ENCODE data around the gene NIPA2.
"Not testable (repeated sequence)": the region's sequence is repeated elsewhere in the genome, so short reads cannot be mapped to it uniquely, and the experiment has no call there.

The NIPA2 gene

DNA sequence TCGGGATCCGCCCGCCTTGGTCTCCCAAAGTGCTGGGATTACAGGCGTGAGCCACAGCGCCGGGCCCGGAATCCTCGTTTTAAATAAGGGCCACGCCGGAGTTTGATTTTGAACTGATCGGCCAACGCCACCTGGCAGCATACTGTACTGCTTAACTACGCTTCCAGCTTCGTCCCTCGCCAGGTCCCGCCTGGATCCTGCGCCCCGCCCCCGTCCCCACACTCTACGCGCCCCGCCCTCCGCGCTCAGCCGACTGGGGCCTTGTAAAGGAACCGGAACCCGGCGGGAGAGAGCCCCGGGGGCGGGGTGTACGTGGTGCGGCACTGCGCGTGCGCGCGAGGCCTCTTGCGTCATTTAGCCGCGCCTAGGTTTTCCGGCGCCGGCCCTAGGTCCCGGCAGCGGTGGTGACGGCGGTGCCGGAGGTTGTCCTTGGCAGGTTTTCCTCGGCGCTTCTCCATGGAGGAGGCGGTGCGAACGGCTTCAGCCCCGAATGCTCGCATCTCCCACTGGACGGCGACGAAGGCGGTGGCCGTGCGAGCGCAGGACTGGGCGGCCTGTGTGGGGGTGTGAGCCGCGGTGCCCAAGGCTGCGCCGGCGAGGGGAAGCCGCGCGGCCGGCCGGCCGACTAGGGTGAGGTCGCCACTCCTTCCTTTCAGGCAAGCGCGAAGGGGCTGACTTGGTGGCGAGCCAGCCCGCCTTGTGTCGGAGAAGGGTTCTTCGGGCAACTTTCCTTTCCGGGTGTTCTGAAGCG lies at the start of gene NIPA2:
Gene NIPA2, plus strand, starts transcription at position 375 of the 751 bp plus-strand sequence. CDS start 13,066 bp downstream, outside the sequence.
- peak; percentile 91 to 95 for DNase-seq

DNA sequence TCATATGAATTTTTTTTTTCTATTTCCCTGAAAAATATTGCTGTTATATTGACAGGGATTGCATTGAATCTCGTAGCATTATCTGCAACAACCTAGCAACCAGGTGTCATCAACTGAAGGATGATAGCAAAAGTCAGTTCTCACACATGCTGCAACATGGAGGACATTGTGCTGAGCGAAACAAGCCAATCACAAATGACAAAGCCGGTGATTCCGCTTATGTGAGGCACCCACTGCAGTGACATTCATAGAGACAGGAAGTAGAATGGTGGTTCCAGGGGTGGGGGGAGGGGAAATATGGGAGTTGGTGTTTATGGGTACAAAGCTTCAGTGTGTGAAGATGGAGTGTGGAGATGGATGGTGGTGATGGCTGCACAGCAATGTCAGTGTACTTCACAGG lies 44.4 kb upstream of the NIPA2 start:
- no peak for DNase-seq

DNA sequence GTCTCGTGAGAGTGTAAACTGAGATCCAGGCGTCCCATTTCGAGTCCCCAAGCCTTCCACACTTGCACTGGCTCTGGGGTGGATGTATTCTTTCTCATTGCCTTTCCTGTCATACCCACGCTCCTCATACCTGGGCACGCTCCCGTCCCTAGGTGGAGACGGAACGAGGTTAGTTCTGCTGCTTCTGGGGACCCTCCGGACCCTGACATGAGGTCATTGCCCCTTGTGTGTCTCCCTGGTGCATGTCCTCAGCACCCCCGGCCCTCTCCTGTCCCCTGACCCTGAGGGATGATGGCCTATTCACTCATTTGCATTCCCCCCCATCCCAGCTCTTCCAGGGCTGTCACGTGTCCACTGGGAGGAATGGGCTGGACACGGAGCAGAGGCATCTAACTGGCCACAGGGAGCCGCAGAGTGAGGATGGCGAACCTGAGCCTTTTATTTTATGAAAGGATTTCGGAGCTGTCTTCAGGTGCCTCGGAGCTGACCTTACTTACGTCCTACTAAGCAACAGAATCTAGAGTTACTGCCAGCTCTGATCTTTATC lies 43.8 kb upstream of the NIPA2 start:
- DNase-seq: no peak

DNA sequence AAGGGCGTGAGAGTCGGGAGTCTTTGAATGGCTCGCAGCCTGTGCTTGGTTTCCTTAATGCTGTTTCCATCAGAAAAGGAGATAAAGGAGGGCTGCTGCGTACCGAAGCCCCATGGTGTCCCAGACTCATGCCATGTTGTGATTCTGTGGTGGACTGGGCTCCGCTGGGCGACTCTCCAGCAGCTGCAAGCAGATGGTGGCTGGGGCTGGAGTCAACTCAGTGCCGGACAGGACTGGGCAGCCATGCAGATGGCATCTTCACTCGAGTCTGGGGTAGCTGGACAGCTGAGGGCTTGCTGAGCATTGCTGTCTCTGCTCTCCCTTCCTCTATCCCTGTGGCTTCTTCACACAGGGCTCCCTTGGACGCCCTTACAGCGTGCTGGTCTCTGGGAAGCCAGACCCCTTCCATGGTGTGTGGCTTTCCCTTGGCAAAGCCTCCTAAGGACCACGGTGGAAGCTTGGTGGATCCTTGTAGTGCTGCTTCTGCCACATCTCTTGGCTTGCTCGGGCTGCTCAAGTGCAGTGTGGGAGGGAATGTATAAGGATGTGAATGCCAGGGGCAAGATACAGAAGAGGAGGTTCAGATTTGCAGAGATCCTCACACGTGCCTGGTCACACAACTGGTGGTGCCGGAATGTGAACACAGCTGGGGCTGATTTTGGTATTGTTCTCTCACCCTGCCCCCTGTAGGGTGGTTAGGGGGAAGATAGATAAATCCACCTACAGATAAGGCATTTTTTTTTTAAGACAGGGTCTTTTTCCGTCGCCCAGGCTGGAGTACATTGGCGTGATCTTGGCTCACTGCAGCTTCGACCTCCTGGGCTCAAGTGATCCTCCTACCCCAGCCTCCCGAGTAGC lies 43.0 kb upstream of the NIPA2 start:
- DNase-seq: no peak

DNA sequence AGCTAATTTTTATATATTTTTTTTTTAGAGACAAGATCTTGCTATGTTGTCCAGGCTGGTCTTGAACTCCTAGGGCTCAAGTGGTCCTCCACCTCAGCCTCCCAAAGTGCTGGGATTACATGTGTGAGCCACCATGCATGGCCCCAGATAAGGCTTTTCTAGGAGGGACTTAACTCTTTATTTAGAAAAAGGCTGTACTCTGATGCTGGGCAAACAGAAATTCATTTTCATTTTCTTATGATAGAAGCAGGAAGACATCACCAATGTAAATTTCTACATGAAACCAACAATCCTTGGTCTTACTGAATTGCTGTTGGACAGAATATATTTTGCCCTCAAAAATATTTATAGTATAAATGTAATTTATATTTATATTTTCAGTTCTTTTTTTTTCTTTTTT lies 42.4 kb upstream of the NIPA2 start:
- no peak for DNase-seq

DNA sequence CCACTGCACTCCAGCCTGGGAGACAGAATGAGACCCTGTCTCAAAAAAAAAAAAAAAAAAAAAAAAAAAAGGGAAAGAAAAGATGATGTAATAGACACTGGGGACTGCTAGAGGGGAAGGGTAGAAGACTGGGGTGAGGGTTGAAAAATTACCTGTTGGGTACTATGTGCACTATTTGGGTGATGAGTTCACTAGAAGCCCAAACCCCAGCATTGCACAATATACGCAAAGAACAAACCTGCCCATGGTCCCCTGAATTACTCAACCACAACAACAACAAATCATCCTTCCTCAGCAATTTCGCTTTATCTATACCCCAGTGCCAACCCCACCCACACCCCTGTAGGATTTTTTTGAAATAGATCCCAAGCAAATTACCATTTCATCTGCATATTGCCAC lies 38.6 kb upstream of the NIPA2 start:
- DNase-seq: no peak

DNA sequence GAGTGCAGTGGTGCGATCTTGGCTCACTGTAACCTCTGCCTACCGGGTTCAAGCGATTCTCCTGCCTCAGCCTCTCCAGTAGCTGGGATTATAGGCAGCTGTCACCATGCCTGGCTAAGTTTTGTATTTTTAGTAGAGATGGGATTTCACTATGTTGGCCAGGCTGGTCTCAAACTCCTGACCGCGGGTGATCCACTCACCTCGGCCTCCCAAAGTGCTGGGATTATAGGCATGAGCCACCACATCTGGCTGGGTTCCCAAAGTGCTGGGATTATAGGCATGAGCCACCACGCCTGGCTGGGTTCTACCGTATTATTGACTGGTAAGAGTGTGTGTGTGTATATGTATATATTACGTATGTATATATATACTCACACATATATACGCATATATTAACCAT lies 35.5 kb upstream of the NIPA2 start:
- DNase-seq: not testable (repeated sequence)

DNA sequence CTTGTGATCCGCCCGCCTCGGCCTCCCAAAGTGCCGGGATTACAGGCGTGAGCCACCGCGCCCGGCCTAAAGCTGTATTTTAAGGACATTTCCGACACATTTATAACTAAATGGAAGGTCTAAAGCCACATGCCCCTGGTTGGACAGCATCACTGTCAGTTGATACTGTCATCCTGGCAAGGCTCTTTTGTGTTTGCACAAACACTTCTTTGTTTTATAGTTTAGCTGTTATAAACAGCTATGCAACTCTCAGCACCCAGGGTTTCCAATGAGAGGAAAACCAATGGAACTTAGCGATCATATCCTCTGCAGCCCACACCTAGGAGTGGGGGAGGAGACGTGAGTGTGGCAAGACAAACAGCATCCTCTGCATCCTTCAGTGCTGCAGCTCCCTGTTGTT lies 32.3 kb upstream of the NIPA2 start:
- DNase-seq: no peak

DNA sequence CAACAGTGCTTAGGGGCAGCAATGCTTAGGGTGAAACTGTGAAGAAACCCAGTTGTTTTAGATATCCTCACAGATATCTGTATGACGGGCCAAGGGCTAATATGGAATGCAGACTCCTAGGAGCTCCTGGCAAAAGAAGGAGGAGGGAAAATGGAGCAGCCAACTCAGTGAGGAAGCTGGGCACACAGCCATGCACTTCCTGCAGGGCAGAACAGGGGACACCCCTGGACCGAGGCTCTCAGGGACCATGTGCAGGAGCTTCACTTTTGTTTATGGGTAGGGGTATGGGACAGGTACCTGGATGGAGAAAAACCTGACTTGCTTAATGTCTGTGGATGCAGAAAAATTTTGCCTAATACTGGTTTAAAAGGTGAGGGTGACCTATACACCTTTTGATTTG lies 31.8 kb upstream of the NIPA2 start:
- no peak for DNase-seq

DNA sequence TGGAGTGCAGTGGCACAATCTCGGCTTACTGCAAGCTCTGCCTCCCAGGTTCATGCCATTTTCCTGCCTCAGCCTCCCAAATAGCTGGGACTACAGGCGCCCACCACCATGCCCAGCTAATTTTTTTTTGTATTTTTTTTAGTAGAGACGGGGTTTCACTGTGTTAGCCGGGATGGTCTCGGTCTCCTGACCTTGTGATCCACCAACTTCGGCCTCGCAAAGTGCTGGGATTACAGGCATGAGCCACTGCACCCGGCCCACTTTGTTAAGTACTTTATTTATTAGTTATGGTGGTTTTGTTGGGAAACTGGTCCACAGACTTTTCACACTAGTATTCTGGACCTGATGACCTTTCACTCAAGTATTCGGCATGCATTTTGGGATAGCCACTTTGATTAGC lies 30.6 kb upstream of the NIPA2 start:
- not testable (repeated sequence) for DNase-seq

DNA sequence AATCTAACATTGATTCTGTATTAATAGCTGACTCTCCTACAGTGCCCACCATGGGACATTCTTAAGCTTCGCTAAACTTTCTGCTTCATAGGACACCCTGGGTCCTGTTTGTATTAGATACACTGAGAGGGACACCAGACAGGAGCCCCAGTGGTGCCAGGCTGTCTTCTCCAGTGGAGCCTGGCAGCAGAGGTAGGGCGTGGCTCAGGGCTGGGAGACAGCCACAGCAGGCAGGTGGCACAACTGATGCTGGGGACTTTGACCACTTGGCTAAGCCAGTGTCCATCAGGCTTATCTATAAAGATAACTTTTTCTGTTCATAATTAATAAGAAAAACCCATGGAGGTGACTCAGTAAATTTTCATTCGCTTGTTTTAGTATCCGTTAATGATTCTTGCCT lies 30.2 kb upstream of the NIPA2 start:
- no peak for DNase-seq

DNA sequence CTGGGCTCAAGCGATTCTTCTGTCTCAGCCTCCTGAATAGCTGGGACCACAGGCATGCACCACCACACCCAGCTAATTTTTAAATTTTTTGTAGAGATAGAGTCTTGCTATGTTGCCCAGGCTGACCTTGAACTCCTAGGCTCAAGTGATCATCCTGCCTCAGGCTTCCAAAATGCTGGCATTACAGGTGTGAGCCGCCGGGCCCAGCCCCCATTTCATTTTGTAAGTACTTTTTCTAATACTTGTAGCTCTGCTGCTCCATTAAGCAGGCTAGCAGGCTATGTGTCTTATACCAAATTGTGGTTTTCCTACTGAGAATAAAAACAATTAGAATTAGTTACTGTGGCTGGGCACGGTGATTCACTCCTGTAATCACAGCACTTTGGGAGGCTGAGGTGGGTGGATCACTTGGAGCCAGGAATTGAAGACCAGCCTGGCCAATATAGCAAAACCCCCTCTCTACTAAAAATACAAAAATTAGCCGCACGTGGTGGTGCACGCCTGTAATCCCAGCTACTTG lies 29.6 kb upstream of the NIPA2 start:
- DNase-seq: no peak

DNA sequence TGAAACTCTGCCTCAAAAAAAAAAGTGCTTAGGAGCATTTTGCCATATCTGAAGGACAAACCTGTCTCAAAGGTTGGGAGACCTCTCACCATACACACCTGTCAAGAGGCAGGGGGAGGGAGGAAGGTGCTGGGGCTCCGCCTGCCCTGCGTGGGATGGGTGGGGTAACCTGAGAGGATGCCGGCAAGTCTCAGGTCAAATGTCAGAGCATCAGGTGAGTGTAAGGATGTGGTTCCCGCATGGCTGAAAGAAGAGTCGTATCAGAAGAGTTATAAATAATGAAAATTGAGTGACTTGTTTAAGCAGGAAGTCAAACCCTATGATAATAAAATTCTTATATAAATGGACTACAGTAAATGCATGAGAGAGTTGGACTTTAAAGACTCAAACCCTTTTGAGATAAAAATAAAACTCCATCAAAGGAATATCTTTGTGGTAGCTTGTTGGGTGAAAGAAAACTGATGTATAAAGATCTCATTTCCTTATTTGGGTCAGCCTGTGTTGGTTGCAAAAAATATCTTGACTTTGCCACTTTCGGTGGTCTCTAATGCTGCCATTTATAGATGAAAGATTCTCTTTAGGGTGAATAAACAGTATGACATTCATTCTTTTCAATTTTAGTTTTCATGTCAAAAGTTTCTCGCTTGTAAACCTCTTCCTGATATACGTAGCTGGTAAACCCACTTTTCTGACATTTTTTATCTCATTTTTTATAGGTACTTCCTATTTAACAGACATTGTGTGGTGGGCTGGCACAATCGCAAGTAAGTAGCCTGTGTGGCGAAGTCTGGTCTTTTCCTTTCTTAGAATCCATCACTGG lies 28.2 kb upstream of the NIPA2 start:
- no peak for DNase-seq

DNA sequence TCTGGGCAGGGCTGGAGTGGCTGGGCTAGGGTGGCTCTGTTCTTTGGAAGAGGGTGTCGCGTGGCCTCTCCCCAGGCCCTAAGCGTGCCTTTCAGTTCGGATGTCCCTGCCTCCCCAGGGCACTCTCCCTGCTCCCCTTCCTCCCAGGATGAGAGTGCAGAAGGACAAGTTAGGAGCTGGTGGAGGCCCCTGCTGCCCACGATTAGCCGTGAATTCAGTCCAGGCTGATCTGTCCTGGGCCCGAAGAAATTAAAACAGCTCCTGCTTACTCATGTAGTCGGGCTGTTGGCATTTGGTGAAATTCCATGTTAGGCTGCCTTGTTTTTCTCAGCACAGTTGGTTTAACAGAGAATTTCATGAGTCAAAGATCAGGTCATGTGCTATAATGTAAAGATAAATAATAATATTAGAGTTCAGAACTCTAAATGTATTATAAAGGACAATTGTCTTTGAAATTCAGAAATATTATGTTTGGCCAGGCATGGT lies 27.6 kb upstream of the NIPA2 start:
- no peak for DNase-seq

DNA sequence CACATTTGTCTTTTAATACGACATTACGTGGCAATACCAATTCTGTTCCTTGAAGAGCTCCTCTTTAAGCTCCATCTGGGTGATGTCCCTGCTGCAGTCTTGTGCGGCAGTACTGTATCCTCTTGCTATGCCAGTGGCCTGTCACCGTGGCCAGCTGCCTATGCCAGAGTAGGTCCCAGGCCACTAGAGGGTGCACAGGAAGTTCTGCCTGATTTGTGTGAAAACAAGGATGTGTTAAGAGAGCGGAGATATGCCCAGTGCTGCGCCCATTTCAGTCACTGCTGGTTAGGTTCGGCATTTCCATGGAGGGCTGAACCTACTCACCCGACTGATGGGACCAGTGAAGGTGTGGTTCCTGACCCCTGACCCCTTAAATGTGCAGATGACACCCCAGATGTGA lies 26.8 kb upstream of the NIPA2 start:
- DNase-seq: no peak

DNA sequence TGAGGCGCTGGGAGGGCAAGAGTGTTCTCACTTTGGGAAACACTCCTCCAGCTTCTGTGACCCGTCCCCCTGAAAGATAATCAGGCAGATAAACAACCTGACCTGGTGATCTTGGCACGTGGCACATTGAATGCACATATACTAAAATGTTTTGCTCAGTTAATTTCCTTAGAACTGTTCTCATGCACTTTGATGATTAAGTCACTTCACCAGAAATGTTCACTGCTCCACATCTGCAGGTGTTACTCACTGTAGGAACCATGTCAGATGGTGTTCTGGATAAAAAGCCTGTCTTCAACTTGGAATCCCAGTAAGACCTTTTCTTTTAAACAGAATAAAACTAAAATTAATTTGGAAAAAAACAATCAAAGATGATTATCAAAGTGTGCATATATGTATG lies 24.6 kb upstream of the NIPA2 start:
- no peak for DNase-seq

DNA sequence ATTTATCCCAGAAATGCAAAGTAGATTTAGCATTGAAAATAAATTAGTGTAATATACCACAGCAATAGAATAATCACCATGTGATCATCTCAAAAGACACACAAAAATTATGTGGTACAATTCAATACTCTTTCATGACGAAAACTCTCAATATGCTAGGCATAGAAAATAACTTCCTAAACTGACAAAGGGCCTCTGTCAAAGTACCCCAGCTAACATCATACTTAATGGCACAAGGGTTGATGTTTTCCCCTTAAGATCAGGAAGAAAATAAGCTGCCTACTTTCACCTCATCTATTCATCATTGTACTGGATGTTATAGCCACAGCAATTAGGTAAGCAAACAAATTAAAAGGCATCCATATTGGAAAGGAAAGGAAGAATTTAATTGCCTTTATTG lies 22.7 kb upstream of the NIPA2 start:
- no peak for DNase-seq

DNA sequence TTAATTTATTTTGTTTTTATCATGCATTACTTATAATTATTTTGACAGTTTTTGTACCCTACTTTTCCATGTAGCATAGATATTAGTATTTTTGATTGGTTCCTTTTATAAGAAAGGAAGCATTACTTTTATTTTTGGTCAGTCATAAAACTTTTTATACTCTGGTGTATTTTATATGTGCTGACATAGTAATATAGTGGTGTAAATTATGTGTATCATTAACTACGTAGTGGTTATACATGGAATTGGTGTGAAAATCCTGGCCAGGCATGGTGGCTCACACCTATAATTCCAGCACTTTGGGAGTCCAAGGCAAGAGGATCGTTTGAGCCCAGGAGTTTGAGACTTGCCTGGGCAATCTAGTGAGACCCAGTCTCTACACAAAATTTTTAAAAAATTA lies 18.8 kb upstream of the NIPA2 start:
- DNase-seq: no peak

DNA sequence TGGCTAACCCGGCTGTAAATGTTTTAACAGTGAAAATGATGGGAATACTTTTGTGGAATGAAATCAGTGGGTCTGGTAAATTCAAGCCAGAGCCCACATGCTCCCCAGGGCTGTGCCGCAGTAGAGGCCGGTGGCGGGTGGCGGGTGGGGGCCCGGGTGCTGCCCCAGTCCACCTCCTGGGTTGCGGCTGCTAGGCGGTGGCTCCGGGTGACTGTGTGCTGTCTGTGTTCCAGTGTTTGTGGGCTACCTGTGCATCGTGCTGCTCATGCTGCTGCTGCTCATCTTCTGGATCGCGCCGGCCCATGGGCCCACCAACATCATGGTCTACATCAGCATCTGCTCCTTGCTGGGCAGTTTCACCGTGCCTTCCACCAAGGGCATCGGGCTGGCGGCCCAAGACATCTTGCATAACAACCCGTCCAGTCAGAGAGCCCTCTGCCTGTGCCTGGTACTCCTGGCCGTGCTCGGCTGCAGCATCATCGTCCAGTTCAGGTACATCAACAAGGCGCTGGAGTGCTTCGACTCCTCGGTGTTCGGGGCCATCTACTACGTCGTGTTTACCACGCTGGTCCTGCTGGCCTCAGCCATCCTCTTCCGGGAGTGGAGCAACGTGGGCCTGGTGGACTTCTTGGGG lies 14.9 kb upstream of the NIPA2 start:
- DNase-seq: no peak

DNA sequence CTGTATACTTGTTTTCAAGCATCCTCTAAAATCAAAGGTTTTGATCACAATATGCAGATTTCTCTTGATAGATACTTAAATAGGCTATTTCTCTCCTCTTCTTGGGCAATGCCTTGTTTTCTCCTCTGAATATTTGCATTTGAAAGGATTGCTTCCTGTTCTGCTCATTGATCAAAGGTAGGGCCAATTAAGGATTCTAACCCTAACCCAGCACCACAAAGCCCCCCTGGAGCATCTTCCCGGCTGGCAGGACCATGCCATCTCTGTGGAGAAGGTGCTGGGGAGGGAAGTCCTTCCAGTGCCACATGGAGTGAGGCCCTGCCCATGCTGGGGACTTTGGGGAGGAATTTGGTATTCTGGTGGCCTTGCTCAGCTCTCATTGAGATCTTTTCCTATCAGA lies 11.3 kb upstream of the NIPA2 start:
- DNase-seq: no peak

DNA sequence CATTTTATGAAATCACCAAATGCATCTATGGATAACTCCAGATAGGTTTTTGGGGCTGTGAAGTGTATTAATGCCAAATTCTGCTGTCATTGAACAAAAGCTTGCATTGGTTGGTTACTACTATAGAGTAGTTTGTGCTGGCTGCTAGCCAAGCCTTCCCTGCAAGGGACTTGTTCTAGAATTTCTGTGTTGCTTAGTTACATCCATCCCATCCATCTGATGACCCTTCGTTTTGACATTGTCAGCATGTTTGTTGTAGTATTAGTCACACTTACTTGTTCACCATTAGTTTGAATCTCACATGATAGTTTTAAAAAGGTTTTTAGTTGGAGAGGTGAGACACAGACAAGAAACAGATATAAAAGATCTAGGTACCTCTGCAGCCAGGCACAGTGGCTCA lies 7.0 kb upstream of the NIPA2 start:
- DNase-seq: no peak

DNA sequence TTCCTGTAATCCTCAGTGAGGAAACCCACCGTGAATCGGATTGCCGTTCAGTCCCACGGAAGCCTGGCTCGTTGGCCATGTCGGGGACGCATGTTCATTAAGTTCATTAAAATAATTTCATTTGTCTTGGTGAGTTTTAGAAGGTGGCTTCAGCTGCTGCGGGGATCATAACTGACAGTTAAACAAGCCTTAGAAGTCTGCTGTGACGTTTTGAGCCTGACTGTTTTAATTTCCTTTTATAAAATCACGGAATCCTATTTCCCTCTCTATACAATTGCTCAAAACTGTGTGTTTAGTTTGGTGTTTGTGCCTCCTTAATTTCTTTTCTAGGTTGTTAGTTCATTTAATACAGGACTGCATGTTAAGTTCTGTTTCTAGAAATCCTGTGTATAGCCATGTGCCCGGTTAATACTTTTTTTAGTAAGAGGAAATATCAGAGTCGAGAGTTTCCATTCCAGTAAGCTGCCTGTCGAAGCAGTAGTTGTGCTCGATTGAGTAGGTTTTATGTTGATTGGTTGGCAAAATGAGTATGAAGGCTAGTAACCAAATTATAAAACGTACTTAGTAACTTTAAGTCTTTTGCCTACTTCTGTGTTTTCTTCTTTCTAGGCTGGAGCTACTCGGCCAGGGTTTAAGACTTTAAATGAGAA lies 705 bp downstream of the NIPA2 start:
- no peak for DNase-seq

Measured in NCI-H1930 (cell line).